Body of pancreas (tissue), 4 donors: ENCODE data around the gene RAB9A. TPM values are rescaled to one million over a fixed set of nuclear protein-coding genes. Genes with fewer than 3 reads are reported as not detected.
A peak's percentile ranks its signal among the peaks of the same experiment; 100 is the strongest.

ENCODE experiments used
- ATAC-seq: fragments of 150-250 bp; one replicate; pipeline ENCODE4 v1.9.1; 2016
- DNase-seq, 4 donors: peaks; one replicate each; pipeline ENCODE4 v3.0.0-alpha.2; 2019
- H3K27ac ChIP-seq, 4 donors: fragments of 200-600 bp; sonication (generic); 1 replicate in 3 of 4; 2 replicates in 1 of 4; pipeline versions ENCODE4 v1.5.1 to v1.6.1; 2016 to 2019; ENCODE audit warnings: mild to moderate bottlenecking in 1 of 4, mixed read lengths in 1 of 4, moderate library complexity in 1 of 4
- H3K27me3 ChIP-seq, 2 donors: fragments of 200-600 bp; sonication (generic); one replicate each; pipeline ENCODE4 v1.6.0; 2016; ENCODE audit warnings: mild to moderate bottlenecking in 1 of 2
- H3K36me3 ChIP-seq, 2 donors: fragments of 200-600 bp; sonication (generic); replicated peaks in 1 of 2; 2 replicates each; pipeline ENCODE4 v1.5.1; 2016; ENCODE audit warnings: low read depth in 2 of 2; ENCODE audit not compliant: insufficient read depth in 1 of 2
- H3K4me1 ChIP-seq: fragments of 200-600 bp; sonication (generic); one replicate; pipeline ENCODE4 v1.6.0; 2016
- H3K4me3 ChIP-seq, 2 donors: fragments of 200-600 bp; sonication (generic); 1 replicate in 1 of 2; 2 replicates in 1 of 2; pipeline ENCODE4 v1.5.1; 2016 to 2019
- H3K9me3 ChIP-seq, 3 donors: fragments of 200-600 bp; sonication (generic); 1 replicate in 2 of 3; 2 replicates in 1 of 3; pipeline ENCODE4 v1.5.1; 2016
- CTCF ChIP-seq, 7 experiments: fragments of 450-650 bp in 4 of 7; fragments of 200-600 bp in 3 of 7; sonication (generic) in 3 of 7; IDR thresholded peaks; one replicate each; pipeline ENCODE4 v1.5.1; 2016 to 2019; ENCODE audit warnings: antibody characterized with exemption in 7 of 7
- POLR2A ChIP-seq, 3 donors: fragments of 450-650 bp; IDR thresholded peaks; one replicate each; pipeline ENCODE4 v1.6.1; 2016; ENCODE audit warnings: antibody characterized with exemption in 3 of 3, mild to moderate bottlenecking in 2 of 3
- WGBS, 2 donors: methylation state at CpG; one replicate each; pipeline ENCODE4 v1.1.5; 2017; 5-methylcytosine and 5-hydroxymethylcytosine counted together
- intact Hi-C: fragments of 100-400 bp; cut with DNase I; formaldehyde crosslinking; loops from one replicate; pipeline ENCODE4 v1.15.1; 2023
- total RNA-seq, 2 donors: library from RNA; depleted of rRNA; stranded (reverse); fragments of >200 nt; gene quantifications; one replicate each; pipeline ENCODE4 v1.1.0, GENCODE V29; 2016

RAB9A gene
- total RNA-seq, 2 donors from 2014 or later, result 14.3 to 15.5 TPM

- TF ChIP-seq POLR2A (IDR thresholded peaks at IDR 0.05) (no peak), CTCF (IDR thresholded peaks at IDR 0.05) (no peak)
- H3K9me3 ChIP-seq, result no peaks in the 10 kb centered on the region
- no peak for ATAC-seq
- no peak overlapping the region for H3K4me3 ChIP-seq
- peaks cover 12% of the 10 kb centered on the region for H3K4me1 ChIP-seq
- no peak overlapping the region for H3K27ac ChIP-seq
- no peak for DNase-seq
- no peaks in the 10 kb centered on the region for H3K36me3 ChIP-seq
- intact Hi-C loops, result no loop called here
- H3K27me3 ChIP-seq, result no peaks in the 10 kb centered on the region
- WGBS, 2 donors, result 89 to 90% methylated on average over 1 of the region's 1 CpG
Observed at GRCh38 chrX:13687203-13687602, 1.7 kb upstream of the RAB9A start.

- H3K27ac ChIP-seq, result peak overlapping the region; percentile 83 to 99 (median 95)
- intact Hi-C loops, result no loop called here
- peaks cover 23% of the 10 kb centered on the region for H3K4me1 ChIP-seq
- TF ChIP-seq POLR2A (IDR thresholded peaks at IDR 0.05) (no peak), CTCF (IDR thresholded peaks at IDR 0.05) (no peak)
- no peak for DNase-seq
- no peak for ATAC-seq
- no peaks in the 10 kb centered on the region for H3K36me3 ChIP-seq
- H3K9me3 ChIP-seq, result no peaks in the 10 kb centered on the region
- no peaks in the 10 kb centered on the region for H3K27me3 ChIP-seq
- peak overlapping the region; percentile 37 to 41 for H3K4me3 ChIP-seq
- 3 to 7% methylated on average over 13 of the region's 13 CpGs for WGBS, 2 donors
Observed at GRCh38 chrX:13688384-13688957, 457 bp upstream of the RAB9A start.

GRCh38 chrX:13689741-13690211, 848 bp downstream of the RAB9A start:
- Histone ChIP-seq H3K4me3 (peak overlapping the region; percentile 37 to 41), H3K9me3 (no peaks in the 10 kb centered on the region), H3K36me3 (no peaks in the 10 kb centered on the region), H3K4me1 (peaks cover 36% of the 10 kb centered on the region), H3K27me3 (no peaks in the 10 kb centered on the region), H3K27ac (peak overlapping the region; percentile 83 to 99 (median 95))
- TF ChIP-seq CTCF (IDR thresholded peaks at IDR 0.05), result no peak
- TF ChIP-seq POLR2A (IDR thresholded peaks at IDR 0.05), result no peak
- ATAC-seq (no peak), DNase-seq (no peak)
- 0% methylated on average over 16 of the region's 16 CpGs for WGBS, 2 donors
- intact Hi-C loops, result no loop called here

GRCh38 chrX:13690836-13691235, 1.9 kb downstream of the RAB9A start:
- Histone ChIP-seq H3K27me3 (no peaks in the 10 kb centered on the region), H3K27ac (peak overlapping the region in 3 of 4 donors; percentile 92 to 99 (median 98)), H3K4me3 (no peak overlapping the region), H3K4me1 (peaks cover 43% of the 10 kb centered on the region), H3K36me3 (no peaks in the 10 kb centered on the region), H3K9me3 (no peaks in the 10 kb centered on the region)
- WGBS, 2 donors, result 43 to 50% methylated on average over 3 of the region's 3 CpGs
- intact Hi-C loops, result no loop called here
- no peak for DNase-seq
- TF ChIP-seq CTCF (IDR thresholded peaks at IDR 0.05) (peak in 2 of 7 experiments; percentile 10 to 11), POLR2A (IDR thresholded peaks at IDR 0.05) (no peak)
- ATAC-seq, result no peak

- peak; percentile 11 to 42 (median 26) for DNase-seq
- no peaks in the 10 kb centered on the region for H3K36me3 ChIP-seq
- TF ChIP-seq CTCF (IDR thresholded peaks at IDR 0.05), result no peak
- no peak for TF ChIP-seq POLR2A (IDR thresholded peaks at IDR 0.05)
- no peaks in the 10 kb centered on the region for H3K9me3 ChIP-seq
- ATAC-seq, result peak; percentile 33
- intact Hi-C loops, result no loop called here
- peaks cover 43% of the 10 kb centered on the region for H3K4me1 ChIP-seq
- H3K27me3 ChIP-seq, result no peaks in the 10 kb centered on the region
- peak overlapping the region in 3 of 4 donors; percentile 58 to 99 (median 66) for H3K27ac ChIP-seq
- no peak overlapping the region for H3K4me3 ChIP-seq
- 19 to 25% methylated on average over 6 to 7 of the region's 7 CpGs for WGBS, 2 donors
Observed at GRCh38 chrX:13691841-13692371, 3.0 kb downstream of the RAB9A start.
